ENCODE measurements around the gene ZNF407.

Gene ZNF407

GRCh38 chr18:74682141-74682990 is 84.7 kb downstream of the ZNF407 start:
- DNase-seq, result no peak

- peak; percentile 26 for DNase-seq
Measured at GRCh38 chr18:74682991-74683297, 85.3 kb downstream of the ZNF407 start.

- DNase-seq, result no peak
Measured at GRCh38 chr18:74683573-74683972, 85.9 kb downstream of the ZNF407 start.

DNA sequence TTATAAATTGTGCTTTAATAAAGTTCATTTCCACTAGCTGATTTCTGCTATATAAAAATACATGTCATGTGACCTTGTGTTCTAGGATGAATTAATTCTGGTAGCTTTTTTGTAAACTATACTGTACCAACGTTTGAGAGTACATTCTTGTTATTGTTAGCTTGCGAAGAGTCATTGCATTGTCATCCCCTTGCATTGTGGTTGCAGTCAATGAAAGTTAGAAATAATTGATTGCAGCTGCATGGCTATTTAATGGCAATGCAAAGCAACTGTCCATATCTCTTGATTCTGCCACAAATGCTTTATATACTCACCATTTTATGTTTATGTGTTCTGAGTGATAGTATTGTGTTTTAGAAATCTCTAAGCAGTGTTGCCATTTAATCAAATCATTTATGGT is 91.6 kb downstream of the ZNF407 start:
- no peak for DNase-seq

- DNase-seq, result no peak
Measured at GRCh38 chr18:74692367-74693013, 94.8 kb downstream of the ZNF407 start.

- DNase-seq, result no peak
Measured at GRCh38 chr18:74694436-74694835, 96.8 kb downstream of the ZNF407 start.

DNA sequence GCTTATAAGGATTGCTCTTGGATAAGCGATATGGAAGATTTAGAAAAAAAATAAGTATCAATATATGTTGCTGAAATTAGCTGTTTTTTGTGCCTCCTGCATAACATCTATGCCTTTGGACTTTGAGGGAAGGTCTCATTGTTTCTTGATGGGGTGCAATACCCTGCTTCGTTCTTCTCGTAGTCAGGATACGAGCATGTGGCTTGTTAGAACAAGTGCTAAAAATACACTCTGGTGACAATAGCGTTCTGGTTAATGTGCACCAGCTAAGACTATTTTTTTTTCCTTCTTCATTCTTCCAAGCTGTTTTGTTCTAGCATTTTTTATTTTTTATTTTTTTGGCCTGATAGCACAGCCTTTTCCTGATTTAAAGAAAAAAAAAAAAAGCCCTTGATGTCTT is 97.5 kb downstream of the ZNF407 start:
- no peak for DNase-seq

DNA sequence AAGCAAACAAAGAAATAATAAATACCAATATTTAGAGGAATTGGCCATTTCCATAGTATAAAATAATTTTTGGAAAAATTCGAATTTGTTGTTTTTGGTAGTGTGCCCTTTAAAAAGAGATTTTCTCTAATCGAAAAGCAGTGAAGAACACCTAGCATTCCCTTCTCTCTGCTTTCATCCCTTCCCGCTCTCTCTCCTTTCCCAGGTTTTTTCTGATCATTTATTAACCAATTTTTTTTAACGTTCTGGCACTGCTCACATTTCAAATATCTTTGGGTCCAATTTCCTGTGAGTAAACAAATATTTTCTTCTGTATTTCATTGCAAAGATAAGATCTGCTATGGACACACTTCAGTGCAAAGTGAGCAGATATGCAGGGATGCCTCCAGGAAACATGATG is 101.2 kb downstream of the ZNF407 start:
- no peak for DNase-seq

DNA sequence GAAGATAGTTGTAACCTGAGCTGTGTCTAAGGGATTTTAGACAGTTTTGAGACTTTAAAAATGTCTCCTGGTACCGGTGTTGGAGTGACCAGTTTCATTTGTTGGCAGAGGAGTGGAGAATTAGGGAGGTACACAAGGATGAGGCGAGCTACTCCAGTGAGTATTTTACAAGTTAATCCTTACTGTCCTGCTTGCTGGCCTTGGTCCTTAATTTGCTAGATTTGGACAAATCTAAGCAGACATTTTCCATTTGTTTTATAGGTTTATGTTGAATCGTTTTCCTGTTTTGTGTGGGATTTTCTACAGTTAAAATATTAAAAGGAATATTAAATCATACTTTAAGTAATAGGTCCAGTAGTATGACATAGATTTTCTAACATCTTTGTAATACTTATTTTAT is 101.8 kb downstream of the ZNF407 start:
- DNase-seq, result no peak

- no peak for DNase-seq
Measured at GRCh38 chr18:74702950-74703349, 105.3 kb downstream of the ZNF407 start.

DNA sequence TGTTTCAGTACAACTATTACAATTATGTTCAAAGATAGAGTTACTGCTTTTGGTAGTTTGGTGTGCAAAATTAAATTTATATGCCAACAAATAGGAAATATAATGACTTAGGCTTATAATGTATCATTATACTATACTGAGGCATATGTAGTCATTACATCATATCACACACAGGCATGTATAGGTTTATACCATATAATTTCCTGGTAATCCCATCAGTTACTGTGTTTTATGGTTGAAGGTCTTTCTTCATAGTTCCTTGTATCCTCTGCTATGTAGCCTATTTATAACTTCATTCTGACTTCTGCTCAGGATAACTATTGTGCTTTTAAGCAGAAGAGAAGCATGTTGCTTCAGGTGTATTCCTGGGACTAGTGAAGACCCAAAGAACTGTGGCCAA is 110.5 kb downstream of the ZNF407 start:
- DNase-seq, result no peak

DNA sequence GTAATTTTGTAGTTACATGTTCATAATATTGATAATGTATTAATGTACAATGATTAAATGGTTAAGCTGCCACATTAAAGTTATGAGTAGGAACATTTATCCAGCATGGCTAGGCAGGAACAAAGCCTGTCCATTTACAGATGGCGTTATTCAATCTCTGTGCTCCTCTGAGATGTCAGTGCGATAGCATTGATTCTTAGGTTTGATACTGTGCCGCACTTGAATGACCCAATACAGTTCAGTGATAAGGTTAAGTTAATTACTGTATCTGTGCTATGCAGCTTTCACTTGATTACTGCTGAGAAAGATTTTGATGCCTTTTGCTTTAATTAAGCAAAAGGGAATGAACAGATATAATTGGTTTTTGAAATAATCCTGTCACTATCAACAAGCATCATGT is 111.8 kb downstream of the ZNF407 start:
- DNase-seq, result no peak

GRCh38 chr18:74714120-74714519 is 116.5 kb downstream of the ZNF407 start:
- no peak for DNase-seq

- DNase-seq, result no peak
Measured at GRCh38 chr18:74714791-74715190, 117.1 kb downstream of the ZNF407 start.

DNA sequence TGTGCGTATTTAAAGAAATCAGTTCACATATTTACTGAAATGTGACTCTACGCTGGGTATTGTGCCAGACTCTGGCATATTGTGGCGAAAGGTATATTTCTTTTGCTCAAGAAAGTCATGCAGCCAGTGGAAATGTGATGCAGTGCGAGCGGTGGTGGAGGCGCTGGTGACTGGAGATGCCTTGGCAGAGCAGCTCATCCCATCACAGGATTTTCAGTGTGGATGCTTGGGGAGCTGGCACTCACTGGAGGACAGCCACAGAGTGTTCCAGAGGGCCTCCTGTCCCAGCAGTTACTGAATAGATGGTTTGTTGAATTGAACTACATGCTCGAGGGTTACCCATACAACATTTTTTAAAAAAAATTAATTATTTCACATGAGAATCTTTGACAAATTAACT is 117.6 kb downstream of the ZNF407 start:
- DNase-seq, result no peak

DNA sequence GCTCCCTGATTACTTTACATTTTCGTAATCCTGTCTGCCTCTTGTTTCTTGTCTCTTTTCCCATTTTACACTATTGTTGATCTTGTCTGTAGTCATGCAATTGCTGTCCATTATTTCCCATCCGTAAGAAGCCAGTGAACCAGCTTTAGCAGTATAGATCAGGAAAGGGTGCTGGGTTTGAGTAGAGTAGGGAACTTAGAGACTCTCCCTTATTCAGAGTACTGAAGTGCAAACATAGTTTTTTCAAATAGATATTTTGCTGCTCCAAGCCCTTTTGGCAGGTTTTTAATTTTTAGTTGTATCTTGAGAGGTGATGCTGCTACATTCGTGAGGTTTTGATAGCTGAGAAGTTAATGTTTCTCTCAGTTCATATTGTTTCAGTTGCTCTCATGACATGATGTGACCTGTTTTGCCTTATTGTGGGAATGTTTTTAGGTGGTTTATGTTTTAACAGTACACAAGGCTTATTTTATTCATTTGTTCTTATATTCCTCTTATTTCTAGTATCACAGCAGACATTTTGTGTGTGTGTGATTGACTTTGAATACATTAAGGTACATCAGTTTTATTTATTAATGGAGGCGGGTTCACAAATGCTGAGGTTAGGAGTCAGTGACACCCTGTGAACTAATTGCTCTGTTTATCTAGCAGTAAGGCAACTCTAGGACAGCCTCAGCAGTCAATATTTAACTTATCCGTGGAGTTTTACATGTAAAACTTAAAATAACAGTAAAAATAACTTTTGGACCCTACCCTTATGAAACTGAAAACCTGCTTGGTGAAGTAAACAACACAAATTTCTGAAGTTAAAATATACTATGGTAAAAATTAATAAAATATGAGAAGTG is 118.4 kb downstream of the ZNF407 start:
- DNase-seq, result peak; percentile 6

GRCh38 chr18:74718312-74718711 is 120.6 kb downstream of the ZNF407 start:
- no peak for DNase-seq

DNA sequence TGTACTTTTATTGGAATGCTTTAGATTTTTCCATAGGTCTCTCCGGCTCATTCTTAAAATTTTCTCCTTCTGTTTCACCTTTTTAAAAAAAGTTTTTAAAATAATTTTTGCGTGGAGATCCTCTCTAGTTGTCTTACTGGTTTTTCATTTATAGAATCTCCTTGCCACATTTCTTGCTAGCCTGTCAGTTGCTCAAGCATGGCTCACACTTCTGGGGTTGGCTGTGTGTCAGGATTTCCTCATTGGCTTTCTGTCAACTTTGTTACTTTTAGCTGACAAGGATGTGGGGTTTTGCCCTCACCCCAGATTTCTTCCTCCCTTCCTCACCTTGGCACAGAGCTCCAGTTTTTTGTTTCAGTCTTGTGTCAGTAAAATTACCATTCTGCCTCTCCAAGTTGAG is 124.6 kb downstream of the ZNF407 start:
- no peak for DNase-seq

- DNase-seq, result no peak
Measured at GRCh38 chr18:74724186-74724585, 126.5 kb downstream of the ZNF407 start.

GRCh38 chr18:74725690-74726089 is 128.0 kb downstream of the ZNF407 start:
- no peak for DNase-seq

DNA sequence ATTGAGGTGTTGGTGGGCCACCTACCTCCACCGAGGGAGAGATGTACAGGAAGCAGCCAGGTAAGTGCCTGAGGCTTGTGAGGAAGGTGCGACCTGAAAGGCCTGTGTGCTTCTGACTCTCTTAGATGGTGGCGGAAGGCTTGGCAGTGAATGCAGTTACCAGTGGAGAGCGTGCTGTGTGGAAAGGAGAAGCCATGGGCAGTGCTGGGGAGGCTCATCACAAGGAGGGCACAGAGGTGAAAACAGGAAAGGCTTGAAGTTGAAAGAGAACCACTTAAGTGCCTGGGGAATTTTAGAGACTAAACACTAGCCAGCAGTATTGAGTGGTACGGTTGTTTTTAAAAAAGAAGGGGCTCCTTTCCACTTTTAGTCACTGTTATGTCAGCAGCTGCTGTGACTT is 130.9 kb downstream of the ZNF407 start:
- DNase-seq, result no peak

DNA sequence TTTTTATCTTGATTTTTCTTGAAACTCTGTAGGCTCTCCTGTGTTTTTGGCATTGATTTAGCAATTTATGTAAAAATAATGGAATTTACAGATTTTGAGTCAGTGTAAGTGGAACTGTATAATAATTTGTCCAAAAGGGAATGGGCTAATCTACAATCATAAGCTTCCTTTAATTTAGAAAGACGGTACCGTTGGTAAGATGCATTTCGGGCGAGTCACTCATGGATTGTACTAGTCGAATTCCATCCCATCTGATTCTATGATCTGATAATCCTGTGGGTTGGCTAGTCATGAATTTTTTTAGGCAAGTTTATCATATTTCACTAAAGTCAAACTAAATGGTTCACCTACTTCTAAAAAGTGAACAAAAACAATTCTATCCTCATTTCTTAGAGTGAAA is 133.4 kb downstream of the ZNF407 start:
- no peak for DNase-seq

DNA sequence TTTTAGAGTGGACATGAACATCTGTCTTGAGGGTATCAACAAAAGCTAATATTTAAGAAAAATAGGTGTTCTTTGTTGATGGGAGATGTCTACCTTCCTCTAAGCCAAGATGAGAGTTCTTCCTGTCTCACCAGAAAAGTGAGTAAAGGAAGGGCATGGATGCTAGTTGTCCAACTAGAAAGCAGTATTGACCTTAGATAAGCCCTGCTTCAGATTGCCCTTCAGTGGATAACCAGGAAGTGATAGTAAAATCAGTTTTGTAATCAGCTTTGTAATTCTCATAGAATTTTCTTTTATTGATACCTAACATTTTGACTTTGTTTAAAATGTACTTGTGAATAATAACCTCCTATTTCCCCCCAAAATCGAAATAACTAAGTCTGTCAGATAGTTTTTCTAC is 134.7 kb downstream of the ZNF407 start:
- no peak for DNase-seq

DNA sequence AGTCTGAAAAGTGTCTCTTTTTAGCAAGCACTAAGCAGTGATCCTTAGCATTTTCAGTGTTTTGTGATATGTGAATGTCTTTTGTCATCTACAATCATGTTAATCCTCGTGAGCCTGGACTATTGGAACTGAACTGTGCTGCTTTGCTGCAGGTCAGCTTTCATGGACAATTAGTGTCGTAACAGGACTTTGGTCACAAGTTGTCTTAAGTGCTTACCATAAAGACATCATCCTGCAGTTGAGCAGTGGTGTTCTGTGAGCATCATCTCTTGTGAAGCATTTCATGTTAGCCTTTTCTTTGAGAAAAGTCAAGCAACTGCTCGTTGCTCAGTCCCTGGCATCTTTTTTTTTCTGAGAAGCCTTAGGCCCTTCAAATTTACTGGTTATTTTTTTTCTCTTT is 135.9 kb downstream of the ZNF407 start:
- DNase-seq, result no peak

Measured in NCI-H1105 (cell line).